IMR-90 (cell line): ENCODE data around the gene NOS1AP. TPM values are rescaled to one million over a fixed set of nuclear protein-coding genes. Genes with fewer than 3 reads are reported as not detected.

Experiments
- ATAC-seq: fragments of 200-7000 bp; cut with Tn5 transposase; 2 replicates; pipeline ENCODE4 v1.9.1; 2020; ENCODE audit warnings: low read depth, mild to moderate bottlenecking, moderate library complexity
- BruUV-seq: library from RNA; stranded (reverse); fragments of 400-500 nt; replicated peaks from 2 replicates; lab custom pipeline; 2021; lab: Mats Ljungman, UMichigan
- CTCF ChIA-PET: fragments of 300-600 bp; formaldehyde crosslinking; extraction: SDS; loops from one replicate; lab custom pipeline; 2021; ENCODE audit warnings: antibody characterized with exemption; lab: Yijun Ruan, JAX
- POLR2A ChIA-PET: fragments of 300-600 bp; sonication (Branson Sonifier 250); formaldehyde crosslinking; loops from one replicate; lab custom pipeline; 2022; ENCODE audit warnings: antibody characterized with exemption; ENCODE audit not compliant: unreplicated experiment; lab: Charles Lee
- DNase-seq: peaks from one replicate; pipeline ENCODE4 v3.0.0; 2013
- H2AFZ ChIP-seq: replicated peaks from 2 replicates; pipeline ENCODE3; 2013; ENCODE audit warnings: low read length, mild to moderate bottlenecking; ENCODE audit not compliant: poor library complexity
- H2AK5ac ChIP-seq: 2 replicates; pipeline ENCODE4 v1.6.1; 2013; ENCODE audit warnings: low read depth, low read length, inconsistent platforms
- H2AK9ac ChIP-seq: replicated peaks from 2 replicates; pipeline ENCODE3; 2013; ENCODE audit warnings: mild to moderate bottlenecking, low read depth, low read length, moderate library complexity; ENCODE audit not compliant: poor library complexity
- H2BK120ac ChIP-seq: 2 replicates; pipeline ENCODE4 v1.6.1; 2013; ENCODE audit warnings: low read depth, low read length, inconsistent platforms
- H2BK15ac ChIP-seq: 3 replicates; pipeline ENCODE4 v1.6.1; 2013; ENCODE audit warnings: low read depth, low read length, inconsistent platforms
- H2BK20ac ChIP-seq: 2 replicates; pipeline ENCODE4 v1.6.1; 2013; ENCODE audit warnings: low read depth, mild to moderate bottlenecking, inconsistent platforms, low read length, moderate library complexity
- H2BK5ac ChIP-seq: 2 replicates; pipeline ENCODE4 v1.6.1; 2013; ENCODE audit warnings: mild to moderate bottlenecking, low read depth, low read length, inconsistent platforms; ENCODE audit not compliant: poor library complexity, severe bottlenecking
- H3K14ac ChIP-seq: replicated peaks from 2 replicates; pipeline ENCODE4 v1.6.1; 2013; ENCODE audit warnings: low read depth, low read length, inconsistent platforms
- H3K18ac ChIP-seq: 2 replicates; pipeline ENCODE4 v1.6.1; 2013; ENCODE audit warnings: low read depth, low read length, control low read depth
- H3K23ac ChIP-seq: 2 replicates; pipeline ENCODE4 v1.6.1; 2013; ENCODE audit warnings: low read depth, low read length, inconsistent platforms
- H3K27ac ChIP-seq: 2 replicates; pipeline ENCODE4 v1.5.1; 2013; ENCODE audit warnings: mild to moderate bottlenecking, control low read depth, low read length; ENCODE audit not compliant: insufficient read depth
- H3K27me3 ChIP-seq: 2 replicates; pipeline ENCODE4 v1.6.1; 2013; ENCODE audit warnings: low read length; ENCODE audit not compliant: control insufficient read depth, insufficient read depth
- H3K36me3 ChIP-seq: 2 replicates; pipeline ENCODE4 v1.6.1; 2013; ENCODE audit warnings: low read length, mixed read lengths; ENCODE audit not compliant: control insufficient read depth, insufficient read depth
- H3K4ac ChIP-seq: 2 replicates; pipeline ENCODE4 v1.6.1; 2013; ENCODE audit warnings: low read depth, low read length, inconsistent platforms
- H3K4me1 ChIP-seq: 2 replicates; pipeline ENCODE4 v1.6.1; 2013; ENCODE audit warnings: low read length, mixed read lengths; ENCODE audit not compliant: control insufficient read depth, insufficient read depth
- H3K4me2 ChIP-seq: 2 replicates; pipeline ENCODE4 v1.6.1; 2013; ENCODE audit warnings: low read depth, mild to moderate bottlenecking, control low read depth, low read length, moderate library complexity
- H3K4me3 ChIP-seq: 2 replicates; pipeline ENCODE4 v1.5.1; 2013; ENCODE audit warnings: low read depth, mild to moderate bottlenecking, control low read depth, low read length, moderate library complexity; ENCODE audit not compliant: insufficient read depth
- H3K56ac ChIP-seq: 2 replicates; pipeline ENCODE4 v1.6.1; 2013; ENCODE audit warnings: low read length, inconsistent platforms; ENCODE audit not compliant: insufficient read depth; ENCODE audit errors: extremely low read depth
- H3K79me1 ChIP-seq, 2 experiments: 2 replicates each; pipeline ENCODE4 v1.6.1; 2013; ENCODE audit warnings: low read length in 2 of 2, inconsistent platforms in 1 of 2, low read depth in 1 of 2
- H3K9ac ChIP-seq: 2 replicates; pipeline ENCODE4 v1.6.1; 2013; ENCODE audit warnings: low read depth, low read length, control low read depth
- H3K9me1 ChIP-seq: 2 replicates; pipeline ENCODE4 v1.6.1; 2013; ENCODE audit warnings: low read length, inconsistent platforms; ENCODE audit not compliant: insufficient read depth
- H3K9me3 ChIP-seq: 2 replicates; pipeline ENCODE4 v1.6.1; 2013; ENCODE audit warnings: low read length; ENCODE audit not compliant: control insufficient read depth, insufficient read depth
- H4K20me1 ChIP-seq: 2 replicates; pipeline ENCODE4 v1.6.1; 2013; ENCODE audit warnings: low read length, inconsistent platforms; ENCODE audit not compliant: insufficient read depth
- H4K5ac ChIP-seq: 2 replicates; pipeline ENCODE4 v1.6.1; 2013; ENCODE audit warnings: mild to moderate bottlenecking, low read depth, low read length, control low read depth
- H4K8ac ChIP-seq, 2 experiments: 2 replicates each; pipeline ENCODE4 v1.6.1; 2013; ENCODE audit warnings: low read depth in 2 of 2, low read length in 2 of 2, control low read depth in 1 of 2, inconsistent platforms in 1 of 2
- H4K91ac ChIP-seq: 2 replicates; pipeline ENCODE4 v1.6.1; 2013; ENCODE audit warnings: low read depth, low read length, inconsistent platforms; ENCODE audit not compliant: insufficient read depth
- CHD1 ChIP-seq: IDR thresholded peaks from 2 replicates; pipeline ENCODE4 v1.6.1; 2012; ENCODE audit warnings: low read depth, low read length, improper control_type of control experiment
- MXI1 ChIP-seq: IDR thresholded peaks from 2 replicates; pipeline ENCODE4 v1.6.1; 2012; ENCODE audit warnings: low read depth, mild to moderate bottlenecking, low read length, moderate library complexity, borderline replicate concordance
- POLR2A ChIP-seq: IDR thresholded peaks from 2 replicates; pipeline ENCODE4 v1.6.1; 2012; ENCODE audit warnings: mild to moderate bottlenecking, low read depth, low read length
- WGBS, 2 experiments: methylation state at CpG; one replicate each; pipeline versions ENCODE4 v1.1.5 to v1.1.7; 2013; ENCODE audit warnings: missing lambda C conversion rate in 2 of 2; ENCODE audit not compliant: insufficient read length in 1 of 2; ENCODE audit errors: extremely low coverage in 2 of 2; 5-methylcytosine and 5-hydroxymethylcytosine counted together
- dilution Hi-C: fragments of 300-500 bp; cut with HindIII; formaldehyde crosslinking; loops from one replicate; pipeline ENCODE4 v1.14.3; 2018; ENCODE audit warnings: low sequenced_read_pairs; ENCODE audit not compliant: unreplicated experiment
- in situ Hi-C: fragments of 300-500 bp; cut with MboI; formaldehyde crosslinking; loops from 3 replicates; pipeline ENCODE4 v1.14.3; 2019; ENCODE audit warnings: low sequenced_read_pairs, inconsistent platforms, mixed read lengths
- intact Hi-C: fragments of 100-400 bp; cut with micrococcal nuclease; formaldehyde crosslinking; loops from 2 replicates; pipeline ENCODE4 v1.10.0; 2022
- polyA plus RNA-seq, 3 experiments: library from polyadenylated mRNA; depleted of rRNA; stranded (reverse); fragments of >200 nt; gene quantifications; 2 replicates each; pipeline ENCODE4 v1.2.3, GENCODE V29; 2012; ENCODE audit warnings: low replicate concordance in 1 of 3
- total RNA-seq: library from RNA; depleted of rRNA; stranded (reverse); fragments of >200 nt; gene quantifications from 2 replicates; pipeline ENCODE4 v1.2.3, GENCODE V29; 2012

The NOS1AP gene
- total and polyA plus RNA-seq, 2 of the 4 experiments (the other 2 are of a cell fraction), result 0.18 to 0.19 TPM

- Histone ChIP-seq H3K9ac (no peak overlapping the region), H3K27me3 (peaks cover 2% of the 10 kb centered on the region; the same call in 1 of the 2 replicates), H2BK120ac (no peak overlapping the region), H3K14ac (no peak overlapping the region), H4K20me1 (no peaks in the 10 kb centered on the region), H4K8ac (no peak overlapping the region), H2AK5ac (no peak overlapping the region), H2BK15ac (no peak overlapping the region), H3K56ac (no peak overlapping the region), H3K36me3 (no peaks in the 10 kb centered on the region), H2BK5ac (no peak overlapping the region), H3K4me1 (no peaks in the 10 kb centered on the region), H2BK20ac (no peak overlapping the region), H3K4me2 (no peak overlapping the region), H3K27ac (no peak overlapping the region), H3K4ac (no peak overlapping the region), H3K18ac (no peak overlapping the region), H4K91ac (no peak overlapping the region), H2AK9ac (no peak overlapping the region), H3K23ac (no peak overlapping the region), H4K5ac (no peak overlapping the region), H3K9me3 (no peaks in the 10 kb centered on the region), H3K4me3 (no peak overlapping the region), H2AFZ (no peak overlapping the region), H3K79me1 (no peaks in the 10 kb centered on the region), H3K9me1 (no peaks in the 10 kb centered on the region)
- no peak for TF ChIP-seq POLR2A
- TF ChIP-seq MXI1, result no peak
- TF ChIP-seq CHD1, result no peak
- dilution Hi-C loops (no loop called here), in situ Hi-C loops (no loop called here), intact Hi-C loops (no loop called here)
- DNase-seq, result no peak
- no TSS peak for BruUV-seq
- POLR2A ChIA-PET, result no interaction called here
- no peak for ATAC-seq
- CTCF ChIA-PET, result no interaction called here
- no CpG with 5 or more reads among the region's 4 CpGs for WGBS, 2 experiments
Observed at GRCh38 chr1:162179121-162179520, 109.6 kb downstream of the NOS1AP start.
